Activated B cell treated with CpG ODN at 0.5 μM for 24 hours (primary cell): ENCODE data around the gene KIF26B. TPM values are rescaled to one million over a fixed set of nuclear protein-coding genes. Genes with fewer than 3 reads are reported as not detected.

Source experiments
- ATAC-seq: fragments of 200-7000 bp; cut with Tn5 transposase; one replicate; pipeline ENCODE4 v1.10.0; 2021; ENCODE audit warnings: low read depth, mild to moderate bottlenecking, moderate library complexity
- CTCF ChIA-PET: fragments of 350-600 bp; sonication (Branson Sonifier 250); formaldehyde crosslinking; loops from one replicate; lab custom pipeline; 2021; ENCODE audit warnings: antibody characterized with exemption; lab: Charles Lee
- POLR2A ChIA-PET: fragments of 350-600 bp; sonication (Branson Sonifier 250); formaldehyde crosslinking; loops from one replicate; lab custom pipeline; 2021; ENCODE audit warnings: antibody characterized with exemption; lab: Charles Lee
- DNase-seq: peaks from one replicate; pipeline ENCODE4 v3.0.0; 2022
- H3K27ac Mint-ChIP-seq: one replicate; pipeline ENCODE4 v1.8.0; 2020; ENCODE audit warnings: mixed read lengths
- H3K27me3 Mint-ChIP-seq: one replicate; pipeline ENCODE4 v1.8.0; 2021; ENCODE audit warnings: mixed read lengths
- H3K36me3 Mint-ChIP-seq: one replicate; pipeline ENCODE4 v1.8.0; 2021; ENCODE audit warnings: low read depth, mixed read lengths
- H3K4me1 Mint-ChIP-seq: one replicate; pipeline ENCODE4 v1.8.0; 2021; ENCODE audit warnings: mixed read lengths
- H3K4me3 Mint-ChIP-seq: one replicate; pipeline ENCODE4 v1.8.0; 2020; ENCODE audit warnings: mild to moderate bottlenecking, mixed read lengths
- H3K9me3 Mint-ChIP-seq: one replicate; pipeline ENCODE4 v1.8.0; 2020; ENCODE audit warnings: mixed read lengths
- intact Hi-C: fragments of 100-400 bp; cut with micrococcal nuclease; formaldehyde crosslinking; loops from one replicate; pipeline ENCODE4 v1.15.1; 2024
- total RNA-seq: library from RNA; stranded (reverse); gene quantifications from 2 replicates; pipeline ENCODE4 v1.2.3, GENCODE V29; 2022
- TF ChIP-seq, protein P1 (sequence below): fragments of 200-600 bp; IDR thresholded peaks from one replicate; pipeline ENCODE4 v1.8.0; 2022; ENCODE audit warnings: antibody characterized with exemption, mild to moderate bottlenecking

The KIF26B gene
- total RNA-seq, 1 donor from 2014 or later, result 1.7 TPM

DNA sequence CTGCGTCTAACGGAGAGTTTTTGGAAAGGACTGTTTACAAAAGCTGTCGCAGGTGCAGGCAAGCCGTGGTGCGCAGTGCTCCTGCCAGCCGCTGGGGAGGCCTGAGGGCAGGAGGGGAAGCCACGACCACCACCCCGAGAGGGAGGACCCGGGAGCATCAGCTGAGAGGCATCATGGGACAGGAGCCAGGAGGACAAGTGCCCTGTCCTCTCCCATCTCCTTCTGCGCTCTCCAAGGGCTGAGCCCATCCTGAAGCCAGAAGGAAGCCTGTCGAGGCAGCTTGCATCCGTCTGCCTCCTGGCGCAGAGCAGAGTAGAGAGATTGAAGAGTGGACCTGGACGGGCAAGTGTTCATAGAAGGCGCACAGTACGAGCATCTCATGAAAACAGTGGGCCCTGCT is 310.9 kb downstream of the KIF26B start:
- POLR2A ChIA-PET, result no interaction called here
- TF ChIP-seq, protein P1, sequence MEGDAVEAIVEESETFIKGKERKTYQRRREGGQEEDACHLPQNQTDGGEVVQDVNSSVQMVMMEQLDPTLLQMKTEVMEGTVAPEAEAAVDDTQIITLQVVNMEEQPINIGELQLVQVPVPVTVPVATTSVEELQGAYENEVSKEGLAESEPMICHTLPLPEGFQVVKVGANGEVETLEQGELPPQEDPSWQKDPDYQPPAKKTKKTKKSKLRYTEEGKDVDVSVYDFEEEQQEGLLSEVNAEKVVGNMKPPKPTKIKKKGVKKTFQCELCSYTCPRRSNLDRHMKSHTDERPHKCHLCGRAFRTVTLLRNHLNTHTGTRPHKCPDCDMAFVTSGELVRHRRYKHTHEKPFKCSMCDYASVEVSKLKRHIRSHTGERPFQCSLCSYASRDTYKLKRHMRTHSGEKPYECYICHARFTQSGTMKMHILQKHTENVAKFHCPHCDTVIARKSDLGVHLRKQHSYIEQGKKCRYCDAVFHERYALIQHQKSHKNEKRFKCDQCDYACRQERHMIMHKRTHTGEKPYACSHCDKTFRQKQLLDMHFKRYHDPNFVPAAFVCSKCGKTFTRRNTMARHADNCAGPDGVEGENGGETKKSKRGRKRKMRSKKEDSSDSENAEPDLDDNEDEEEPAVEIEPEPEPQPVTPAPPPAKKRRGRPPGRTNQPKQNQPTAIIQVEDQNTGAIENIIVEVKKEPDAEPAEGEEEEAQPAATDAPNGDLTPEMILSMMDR, result no peak
- CTCF ChIA-PET, result no interaction called here

DNA sequence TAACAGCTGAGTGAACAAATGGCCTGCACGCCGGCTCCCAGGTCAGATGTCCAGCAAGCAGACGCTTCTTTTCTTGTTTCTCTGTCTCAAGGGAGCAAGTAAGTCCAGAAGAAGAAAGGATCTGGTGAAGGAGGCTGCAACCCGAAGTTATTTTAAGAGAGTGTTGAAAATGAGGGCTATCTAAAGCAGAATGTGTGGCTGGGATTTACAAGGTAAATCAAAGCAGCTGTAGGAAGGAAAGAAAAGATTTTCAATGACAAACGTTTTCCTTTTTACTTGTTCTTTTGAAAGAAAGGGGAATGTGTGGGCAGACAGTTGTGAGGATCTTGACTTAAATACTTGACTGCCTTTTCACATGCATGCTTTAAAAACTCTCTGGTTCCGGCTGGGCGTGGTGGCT is 311.5 kb downstream of the KIF26B start:
- no peak for ATAC-seq
- no peak overlapping the region for H3K27ac Mint-ChIP-seq
- H3K4me3 Mint-ChIP-seq, result no peak overlapping the region
- no peaks in the 10 kb centered on the region for H3K36me3 Mint-ChIP-seq
- intact Hi-C loops, result no loop called here
- DNase-seq, result no peak
- H3K27me3 Mint-ChIP-seq, result no peaks in the 10 kb centered on the region
- CTCF ChIA-PET, result no interaction called here
- H3K9me3 Mint-ChIP-seq, result no peaks in the 10 kb centered on the region
- TF ChIP-seq, protein P1, result no peak
- POLR2A ChIA-PET, result no interaction called here
- H3K4me1 Mint-ChIP-seq, result no peaks in the 10 kb centered on the region

More for the DNA sequence above, 310.9 kb downstream of the KIF26B start:
- no peak overlapping the region for H3K27ac Mint-ChIP-seq
- H3K36me3 Mint-ChIP-seq, result no peaks in the 10 kb centered on the region
- intact Hi-C loops, result no loop called here
- ATAC-seq (no peak), DNase-seq (no peak)
- no peaks in the 10 kb centered on the region for H3K9me3 Mint-ChIP-seq
- no peak overlapping the region for H3K4me3 Mint-ChIP-seq
- no peaks in the 10 kb centered on the region for H3K4me1 Mint-ChIP-seq
- H3K27me3 Mint-ChIP-seq, result no peaks in the 10 kb centered on the region

DNA sequence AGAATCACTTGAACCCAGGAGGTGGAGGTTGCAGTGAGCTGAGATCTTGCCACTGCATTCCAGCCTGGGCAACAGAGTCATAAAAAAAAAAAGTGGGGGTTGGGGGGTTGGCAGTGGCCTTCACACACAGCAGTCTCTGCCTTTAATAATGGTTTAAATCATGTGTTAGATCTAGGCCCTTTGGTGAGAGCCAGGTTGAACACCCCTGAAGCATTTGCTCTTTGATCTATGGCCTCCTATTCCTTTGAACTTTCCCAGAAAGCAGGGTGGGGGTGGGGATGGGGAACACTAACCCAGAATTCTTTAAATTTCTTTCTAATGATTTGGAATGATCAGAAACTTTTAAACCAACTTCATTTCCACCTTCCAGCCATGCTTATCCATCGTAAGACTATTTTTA is 313.0 kb downstream of the KIF26B start:
- DNase-seq (no peak), ATAC-seq (no peak)
- H3K4me1 Mint-ChIP-seq, result no peaks in the 10 kb centered on the region
- no peaks in the 10 kb centered on the region for H3K36me3 Mint-ChIP-seq
- ChIA-PET POLR2A (no interaction called here), CTCF (no interaction called here)
- H3K9me3 Mint-ChIP-seq, result no peaks in the 10 kb centered on the region
- no peak overlapping the region for H3K27ac Mint-ChIP-seq
- no peaks in the 10 kb centered on the region for H3K27me3 Mint-ChIP-seq
- H3K4me3 Mint-ChIP-seq, result no peak overlapping the region
- intact Hi-C loops, result no loop called here
- TF ChIP-seq, protein P1, result no peak

DNA sequence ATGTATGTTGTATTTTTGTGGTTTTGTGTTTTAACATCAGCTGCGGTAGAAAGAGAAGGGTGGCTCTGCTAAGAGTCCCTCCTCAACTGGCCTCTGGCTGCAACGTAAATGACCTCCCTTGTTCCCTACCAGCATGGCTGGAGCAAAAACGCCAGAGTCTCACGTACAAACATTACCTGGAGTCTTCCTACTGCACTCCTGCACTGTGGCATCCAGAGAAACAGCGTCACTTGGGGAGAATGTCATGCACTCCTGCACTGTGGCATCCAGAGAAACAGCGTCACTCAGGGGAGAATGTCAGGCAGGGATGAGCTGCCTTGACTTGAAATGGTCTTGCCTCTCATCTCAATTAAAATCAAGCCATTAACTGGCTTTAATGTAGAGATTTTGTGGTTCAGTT is 314.2 kb downstream of the KIF26B start:
- no peaks in the 10 kb centered on the region for H3K4me1 Mint-ChIP-seq
- no peaks in the 10 kb centered on the region for H3K36me3 Mint-ChIP-seq
- H3K9me3 Mint-ChIP-seq, result no peaks in the 10 kb centered on the region
- H3K4me3 Mint-ChIP-seq, result no peak overlapping the region
- TF ChIP-seq, protein P1, result no peak
- H3K27ac Mint-ChIP-seq, result no peak overlapping the region
- ChIA-PET CTCF (no interaction called here), POLR2A (no interaction called here)
- DNase-seq, result no peak
- no peak for ATAC-seq
- intact Hi-C loops, result no loop called here
- no peaks in the 10 kb centered on the region for H3K27me3 Mint-ChIP-seq

DNA sequence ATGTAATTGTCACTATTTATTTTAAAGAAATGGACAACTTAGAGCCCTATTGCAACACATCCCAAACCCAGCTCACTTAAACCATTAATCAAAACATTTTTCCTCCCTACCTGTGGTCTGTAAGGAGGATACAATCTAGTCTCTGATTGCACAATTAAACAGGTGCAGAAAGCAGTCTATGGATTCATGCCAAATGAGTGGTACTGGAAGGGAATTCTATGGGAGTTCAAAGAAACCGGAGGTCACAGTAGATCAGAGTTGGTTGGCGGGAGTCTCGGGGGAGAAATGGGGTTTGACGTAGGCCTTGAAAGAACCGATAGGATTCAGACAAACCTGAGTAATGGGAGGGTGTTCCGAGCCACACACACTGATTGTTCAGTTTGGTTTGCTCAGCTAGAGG is 314.9 kb downstream of the KIF26B start:
- TF ChIP-seq, protein P1, result no peak
- DNase-seq (no peak), ATAC-seq (no peak)
- Mint-ChIP-seq H3K4me3 (no peak overlapping the region), H3K36me3 (no peaks in the 10 kb centered on the region), H3K27me3 (no peaks in the 10 kb centered on the region), H3K27ac (no peak overlapping the region), H3K4me1 (no peaks in the 10 kb centered on the region), H3K9me3 (no peaks in the 10 kb centered on the region)
- intact Hi-C loops, result no loop called here
- ChIA-PET POLR2A (no interaction called here), CTCF (no interaction called here)
